GM12878 (cell line): ENCODE results near the gene OR52E2. TPM values are rescaled to one million over a fixed set of nuclear protein-coding genes. Genes with fewer than 3 reads are reported as not detected.

Source experiments
- ATAC-seq: fragments of 200-7000 bp; cut with Tn5 transposase; 3 replicates; pipeline ENCODE4 v1.9.1; 2020; ENCODE audit warnings: mild to moderate bottlenecking, moderate library complexity
- BruUV-seq: library from RNA; stranded (reverse); fragments of 400-500 nt; replicated peaks from 2 replicates; lab custom pipeline; 2021; lab: Mats Ljungman, UMichigan
- CTCF ChIA-PET: fragments of 300-600 bp; sonication (Branson Sonifier 250); formaldehyde crosslinking; extraction: SDS; loops from one replicate; lab custom pipeline; 2021; ENCODE audit warnings: inconsistent platforms; lab: Yijun Ruan, JAX
- POLR2A ChIA-PET: fragments of 350-600 bp; formaldehyde crosslinking; extraction: SDS; loops from one replicate; lab custom pipeline; 2021; ENCODE audit warnings: inconsistent platforms; lab: Charles Lee
- RAD21 ChIA-PET: fragments of 300-600 bp; sonication (Branson Sonifier 250); formaldehyde crosslinking; loops from one replicate; lab custom pipeline; 2023; ENCODE audit warnings: antibody characterized with exemption; ENCODE audit not compliant: unreplicated experiment; lab: Charles Lee
- SMC1A ChIA-PET: fragments of 300-600 bp; sonication (Branson Sonifier 250); formaldehyde crosslinking; loops from one replicate; lab custom pipeline; 2023; ENCODE audit not compliant: unreplicated experiment, uncharacterized antibody; lab: Charles Lee
- DNase-seq: peaks from one replicate; pipeline ENCODE4 v3.0.0-alpha.2; 2011; ENCODE audit warnings: low read depth, low spot score
- FAIRE-seq: peaks from 3 replicates; lab custom pipeline; 2011; peaks lifted over from hg19 to GRCh38; lab: Jason Lieb, UNC
- H2AFZ ChIP-seq: 2 replicates; pipeline ENCODE4 v1.6.0; 2011; ENCODE audit warnings: low read depth, low read length, control low read depth; ENCODE audit not compliant: control insufficient read depth
- H3K27ac ChIP-seq: 2 replicates; pipeline ENCODE4 v1.5.1; 2011; ENCODE audit warnings: control low read depth; ENCODE audit not compliant: control insufficient read depth, insufficient read depth
- H3K27me3 ChIP-seq, 2 experiments: replicated peaks in 1 of 2; 2 replicates each; pipeline versions ENCODE4 v1.6.0 to v1.6.1; 2011; ENCODE audit warnings: low read length in 1 of 2; ENCODE audit not compliant: control insufficient read depth in 2 of 2, insufficient read depth in 2 of 2
- H3K36me3 ChIP-seq, 2 experiments: 2 replicates each; pipeline ENCODE4 v1.5.1; 2011; ENCODE audit warnings: low read length in 1 of 2; ENCODE audit not compliant: control insufficient read depth in 2 of 2, insufficient read depth in 2 of 2
- H3K4me1 ChIP-seq: 2 replicates; pipeline ENCODE4 v1.6.1; 2011; ENCODE audit warnings: mild to moderate bottlenecking, low read length, moderate library complexity, mixed read lengths; ENCODE audit not compliant: control insufficient read depth, insufficient read depth
- H3K4me2 ChIP-seq: 2 replicates; pipeline ENCODE4 v1.6.0; 2011; ENCODE audit warnings: control low read depth; ENCODE audit not compliant: control insufficient read depth, insufficient read depth
- H3K4me3 ChIP-seq: fragments of 200-600 bp; sonication (generic); 2 replicates; pipeline ENCODE4 v1.5.1; 2016
- H3K79me2 ChIP-seq: 2 replicates; pipeline ENCODE4 v1.6.0; 2011; ENCODE audit warnings: low read length; ENCODE audit not compliant: control insufficient read depth, insufficient read depth
- H3K9ac ChIP-seq: 2 replicates; pipeline ENCODE4 v1.8.0; 2011; ENCODE audit warnings: low read length, control low read depth, mixed read lengths; ENCODE audit not compliant: control insufficient read depth, insufficient read depth
- H3K9me3 ChIP-seq: replicated peaks from 3 replicates; pipeline ENCODE4 v1.5.1; 2011; ENCODE audit warnings: mild to moderate bottlenecking, low read length; ENCODE audit not compliant: control insufficient read depth, insufficient read depth
- H4K20me1 ChIP-seq: 2 replicates; pipeline ENCODE4 v1.6.0; 2011; ENCODE audit not compliant: control insufficient read depth, insufficient read depth
- BACH1 ChIP-seq: fragments of 450-650 bp; IDR thresholded peaks from 2 replicates; pipeline ENCODE4 v1.6.1; 2017; ENCODE audit warnings: mild to moderate bottlenecking, borderline replicate concordance
- BMI1 ChIP-seq: fragments of 450-650 bp; IDR thresholded peaks from 2 replicates; pipeline ENCODE4 v1.6.1; 2016; ENCODE audit warnings: mild to moderate bottlenecking, moderate library complexity, borderline replicate concordance
- HCFC1 ChIP-seq: fragments of 150-350 bp; IDR thresholded peaks from 2 replicates; pipeline ENCODE4 v1.6.1; 2014; ENCODE audit warnings: low read length
- IRF4 ChIP-seq: IDR thresholded peaks from 2 replicates; pipeline ENCODE4 v1.6.1; 2011; ENCODE audit warnings: low read depth, low read length
- KAT2A ChIP-seq: conservative IDR thresholded peaks from 2 replicates; pipeline ENCODE4 v1.6.1; 2011; ENCODE audit warnings: low read depth, low read length; ENCODE audit not compliant: control insufficient read depth
- KLF5 ChIP-seq: fragments of 450-650 bp; IDR thresholded peaks from 2 replicates; pipeline ENCODE4 v1.6.1; 2014; ENCODE audit warnings: mild to moderate bottlenecking; ENCODE audit not compliant: partially characterized antibody
- MEF2B ChIP-seq: fragments of 450-650 bp; IDR thresholded peaks from 2 replicates; pipeline ENCODE4 v1.6.1; 2018; ENCODE audit warnings: mild to moderate bottlenecking, moderate library complexity; ENCODE audit not compliant: partially characterized antibody, poor library complexity, severe bottlenecking
- MXI1 ChIP-seq: fragments of 150-350 bp; IDR thresholded peaks from 2 replicates; pipeline ENCODE4 v1.6.1; 2011; ENCODE audit warnings: low read depth, mild to moderate bottlenecking, inconsistent platforms, low read length, improper control_type of control experiment
- SMARCA5 ChIP-seq: fragments of 450-650 bp; IDR thresholded peaks from 2 replicates; pipeline ENCODE4 v1.6.1; 2017; ENCODE audit warnings: mild to moderate bottlenecking
- SMC3 ChIP-seq: IDR thresholded peaks from 2 replicates; pipeline ENCODE4 v1.6.1; 2011; ENCODE audit warnings: low read length, improper control_type of control experiment, borderline replicate concordance
- ZNF274 ChIP-seq: IDR thresholded peaks from one replicate; pipeline ENCODE4 v1.8.0; 2011; ENCODE audit not compliant: insufficient read length, insufficient read depth
- ZNF384 ChIP-seq: IDR thresholded peaks from 2 replicates; pipeline ENCODE4 v1.6.1; 2012; ENCODE audit warnings: low read depth, mild to moderate bottlenecking, low read length, improper control_type of control experiment, borderline replicate concordance
- WGBS: methylation state at CpG from one replicate; pipeline ENCODE4 v1.1.6; 2016; ENCODE audit warnings: low lambda C conversion rate; ENCODE audit not compliant: insufficient replicate concordance, insufficient coverage; ENCODE audit errors: missing lambda C conversion rate; 5-methylcytosine and 5-hydroxymethylcytosine counted together
- in situ Hi-C: fragments of 300-500 bp; cut with MboI; formaldehyde crosslinking; loops from 9 replicates; pipeline ENCODE4 v1.14.3; 2018; ENCODE audit warnings: mixed read lengths
- intact Hi-C: fragments of 100-400 bp; cut with micrococcal nuclease; formaldehyde crosslinking; loops from one replicate; pipeline ENCODE4 v1.14.2; 2022; ENCODE audit not compliant: unreplicated experiment
- polyA plus RNA-seq, 11 experiments: library from polyadenylated mRNA; depleted of rRNA in 4 of 11; unstranded in 6 of 11; stranded (reverse) in 5 of 11; fragments of >200 nt; fragmentation: Nextera tagmentation in 4 of 11; fragmentation: Illumina TruSeq in 1 of 11; extraction: Ambion mirVana in 4 of 11; extraction: Trizol in 1 of 11; gene quantifications; 1 replicate in 1 of 11; 2 replicates in 10 of 11; pipeline versions ENCODE4 v1.2.1 to v1.2.3, GENCODE V29; 2011 to 2016; ENCODE audit warnings: inconsistent platforms in 2 of 11, missing spikeins in 2 of 11, low read depth in 1 of 11
- total RNA-seq, 4 experiments: library from RNA; depleted of rRNA in 3 of 4; stranded (reverse); fragments of >200 nt in 3 of 4; fragmentation: Illumina TruSeq in 1 of 4; extraction: Trizol in 1 of 4; gene quantifications; 2 replicates each; pipeline versions ENCODE4 v1.2.1 to v1.2.3, GENCODE V29; 2013 to 2021
- TF ChIP-seq, protein P1 (sequence below): fragments of 150-350 bp; IDR thresholded peaks from 2 replicates; pipeline ENCODE4 v1.6.1; 2014; ENCODE audit warnings: mild to moderate bottlenecking, low read depth, low read length
- TF ChIP-seq, protein P2 (sequence below): fragments of 450-650 bp; IDR thresholded peaks from 2 replicates; pipeline ENCODE4 v1.6.1; 2014; ENCODE audit warnings: mild to moderate bottlenecking
- TF ChIP-seq, protein P3 (sequence below): fragments of 450-650 bp; IDR thresholded peaks from 2 replicates; pipeline ENCODE4 v1.6.1; 2017; ENCODE audit warnings: mild to moderate bottlenecking, low read depth, inconsistent platforms; ENCODE audit not compliant: poor library complexity, severe bottlenecking

OR52E2 gene
- total and polyA plus RNA-seq, 10 of the 15 experiments (the other 5 are each of a cell fraction or from before 2014, with no cell fraction given): not detected

DNA sequence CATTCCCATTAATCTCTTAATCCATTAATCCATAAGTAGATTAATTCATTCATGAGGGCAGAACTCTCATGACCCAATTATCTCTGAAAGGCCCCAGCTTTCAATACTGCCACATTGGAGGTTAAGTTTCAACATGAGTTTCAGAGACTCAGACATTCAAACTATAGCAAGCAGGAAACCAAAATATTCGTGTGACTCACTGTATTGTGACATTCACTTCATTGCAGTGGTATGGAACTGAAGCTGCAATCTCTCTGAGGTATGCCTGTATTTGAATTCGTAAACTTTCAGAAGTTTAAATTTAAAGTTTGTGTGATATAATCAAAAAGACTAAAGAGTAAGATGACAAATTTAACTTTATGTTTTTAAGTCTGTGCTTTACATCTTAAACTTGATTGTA is 16.0 kb downstream of the OR52E2 start:
- intact Hi-C loops (loop anchor here (1.0 kb wide), 1 partner anchor 9 kb away; no protein-coding TSS in a partner anchor), in situ Hi-C loops (no loop called here)
- FAIRE-seq (no peak), DNase-seq (no peak), ATAC-seq (no peak)
- no peaks in the 10 kb centered on the region for H3K27me3 ChIP-seq
- TF ChIP-seq BMI1: no peak
- no peak for TF ChIP-seq MEF2B
- TF ChIP-seq BACH1: no peak
- TF ChIP-seq SMC3: no peak
- TF ChIP-seq MXI1: no peak
- no peak for TF ChIP-seq IRF4
- SMC1A ChIA-PET: no interaction called here
- H3K79me2 ChIP-seq: no peaks in the 10 kb centered on the region
- H3K9me3 ChIP-seq: no peaks in the 10 kb centered on the region
- H3K4me1 ChIP-seq: no peaks in the 10 kb centered on the region
- BruUV-seq: no TSS peak
- POLR2A ChIA-PET: no interaction called here
- H3K9ac ChIP-seq: no peak overlapping the region
- RAD21 ChIA-PET: no interaction called here
- no peaks in the 10 kb centered on the region for H4K20me1 ChIP-seq
- CTCF ChIA-PET: no interaction called here
- 3% methylated on average over 2 of the region's 2 CpGs for whole genome bisulfite sequencing
- H3K27ac ChIP-seq: no peak overlapping the region
- no peak overlapping the region for H2AFZ ChIP-seq
- H3K4me3 ChIP-seq: no peak overlapping the region
- no peak overlapping the region for H3K4me2 ChIP-seq
- no peaks in the 10 kb centered on the region for H3K36me3 ChIP-seq

DNA sequence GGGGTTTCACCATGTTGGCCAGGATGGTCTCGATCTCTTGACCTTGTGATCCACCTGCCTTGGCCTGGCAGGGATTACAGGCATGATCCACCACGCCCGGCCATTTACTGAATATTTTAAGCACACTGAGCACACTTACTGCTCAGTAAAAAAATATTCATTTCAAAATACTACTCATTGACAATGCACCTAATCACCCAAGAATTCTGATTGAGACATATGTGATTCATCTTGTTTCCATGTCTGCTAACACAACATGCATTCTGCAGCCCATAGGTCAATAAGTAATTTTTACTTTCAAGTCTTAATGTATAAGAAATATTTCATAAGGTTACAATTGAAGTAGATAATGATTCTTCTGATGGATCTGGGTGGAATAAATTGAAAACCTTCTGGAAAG is 17.3 kb downstream of the OR52E2 start:
- 0% methylated on average over 3 of the region's 3 CpGs for WGBS
- BruUV-seq: no TSS peak
- Histone ChIP-seq H3K9me3 (no peaks in the 10 kb centered on the region), H3K27ac (no peak overlapping the region), H3K79me2 (no peaks in the 10 kb centered on the region), H3K4me1 (no peaks in the 10 kb centered on the region), H2AFZ (no peak overlapping the region), H3K4me3 (no peak overlapping the region), H3K4me2 (no peak overlapping the region), H4K20me1 (no peaks in the 10 kb centered on the region), H3K27me3 (no peaks in the 10 kb centered on the region), H3K9ac (no peak overlapping the region), H3K36me3 (no peaks in the 10 kb centered on the region)
- SMC1A ChIA-PET: no interaction called here
- in situ Hi-C loops (no loop called here), intact Hi-C loops (no loop called here)
- FAIRE-seq (no peak), ATAC-seq (no peak), DNase-seq (no peak)
- RAD21 ChIA-PET: no interaction called here
- CTCF ChIA-PET: no interaction called here
- POLR2A ChIA-PET: no interaction called here
- no peak for TF ChIP-seq ZNF274
- TF ChIP-seq ZNF384: no peak
- TF ChIP-seq, protein P1, sequence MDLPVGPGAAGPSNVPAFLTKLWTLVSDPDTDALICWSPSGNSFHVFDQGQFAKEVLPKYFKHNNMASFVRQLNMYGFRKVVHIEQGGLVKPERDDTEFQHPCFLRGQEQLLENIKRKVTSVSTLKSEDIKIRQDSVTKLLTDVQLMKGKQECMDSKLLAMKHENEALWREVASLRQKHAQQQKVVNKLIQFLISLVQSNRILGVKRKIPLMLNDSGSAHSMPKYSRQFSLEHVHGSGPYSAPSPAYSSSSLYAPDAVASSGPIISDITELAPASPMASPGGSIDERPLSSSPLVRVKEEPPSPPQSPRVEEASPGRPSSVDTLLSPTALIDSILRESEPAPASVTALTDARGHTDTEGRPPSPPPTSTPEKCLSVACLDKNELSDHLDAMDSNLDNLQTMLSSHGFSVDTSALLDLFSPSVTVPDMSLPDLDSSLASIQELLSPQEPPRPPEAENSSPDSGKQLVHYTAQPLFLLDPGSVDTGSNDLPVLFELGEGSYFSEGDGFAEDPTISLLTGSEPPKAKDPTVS: no peak
- no peak for TF ChIP-seq BMI1
- no peak for TF ChIP-seq KLF5
- TF ChIP-seq, protein P2, sequence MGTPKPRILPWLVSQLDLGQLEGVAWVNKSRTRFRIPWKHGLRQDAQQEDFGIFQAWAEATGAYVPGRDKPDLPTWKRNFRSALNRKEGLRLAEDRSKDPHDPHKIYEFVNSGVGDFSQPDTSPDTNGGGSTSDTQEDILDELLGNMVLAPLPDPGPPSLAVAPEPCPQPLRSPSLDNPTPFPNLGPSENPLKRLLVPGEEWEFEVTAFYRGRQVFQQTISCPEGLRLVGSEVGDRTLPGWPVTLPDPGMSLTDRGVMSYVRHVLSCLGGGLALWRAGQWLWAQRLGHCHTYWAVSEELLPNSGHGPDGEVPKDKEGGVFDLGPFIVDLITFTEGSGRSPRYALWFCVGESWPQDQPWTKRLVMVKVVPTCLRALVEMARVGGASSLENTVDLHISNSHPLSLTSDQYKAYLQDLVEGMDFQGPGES: no peak
- no peak for TF ChIP-seq KAT2A
- no peak for TF ChIP-seq SMARCA5
- TF ChIP-seq, protein P3, sequence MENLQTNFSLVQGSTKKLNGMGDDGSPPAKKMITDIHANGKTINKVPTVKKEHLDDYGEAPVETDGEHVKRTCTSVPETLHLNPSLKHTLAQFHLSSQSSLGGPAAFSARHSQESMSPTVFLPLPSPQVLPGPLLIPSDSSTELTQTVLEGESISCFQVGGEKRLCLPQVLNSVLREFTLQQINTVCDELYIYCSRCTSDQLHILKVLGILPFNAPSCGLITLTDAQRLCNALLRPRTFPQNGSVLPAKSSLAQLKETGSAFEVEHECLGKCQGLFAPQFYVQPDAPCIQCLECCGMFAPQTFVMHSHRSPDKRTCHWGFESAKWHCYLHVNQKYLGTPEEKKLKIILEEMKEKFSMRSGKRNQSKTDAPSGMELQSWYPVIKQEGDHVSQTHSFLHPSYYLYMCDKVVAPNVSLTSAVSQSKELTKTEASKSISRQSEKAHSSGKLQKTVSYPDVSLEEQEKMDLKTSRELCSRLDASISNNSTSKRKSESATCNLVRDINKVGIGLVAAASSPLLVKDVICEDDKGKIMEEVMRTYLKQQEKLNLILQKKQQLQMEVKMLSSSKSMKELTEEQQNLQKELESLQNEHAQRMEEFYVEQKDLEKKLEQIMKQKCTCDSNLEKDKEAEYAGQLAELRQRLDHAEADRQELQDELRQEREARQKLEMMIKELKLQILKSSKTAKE: no peak
- no peak for TF ChIP-seq HCFC1
